Heart right ventricle (tissue), 16 donors: ENCODE results near the gene COG5. TPM values are rescaled to one million over a fixed set of nuclear protein-coding genes. Genes with fewer than 3 reads are reported as not detected.
"Not testable (repeated sequence)": the region's sequence is repeated elsewhere in the genome, so short reads cannot be mapped to it uniquely, and the experiment has no call there.

Source experiments
- ATAC-seq, 8 donors: fragments of 200-7000 bp; cut with Tn5 transposase; one replicate each; pipeline ENCODE4 v1.9.1; 2020; ENCODE audit warnings: mild to moderate bottlenecking in 8 of 8, moderate library complexity in 8 of 8, moderate number of reproducible peaks in 1 of 8
- DNase-seq, 2 donors: peaks; one replicate each; pipeline ENCODE4 v3.0.0-alpha.2; 2020
- H3K27ac ChIP-seq, 10 donors: fragments of 200-600 bp; sonication (generic) in 2 of 10; one replicate each; pipeline versions ENCODE4 v1.5.0 to v1.8.0; 2020 to 2022; ENCODE audit warnings: mild to moderate bottlenecking in 3 of 10
- H3K27me3 ChIP-seq, 7 donors: fragments of 200-600 bp; one replicate each; pipeline ENCODE4 v1.8.0; 2021 to 2022; ENCODE audit warnings: mild to moderate bottlenecking in 2 of 7
- H3K36me3 ChIP-seq, 9 donors: fragments of 200-600 bp; sonication (generic) in 1 of 9; one replicate each; pipeline versions ENCODE4 v1.5.0 to v1.8.0; 2020 to 2022; ENCODE audit warnings: mild to moderate bottlenecking in 2 of 9
- H3K4me1 ChIP-seq, 9 donors: fragments of 200-600 bp; sonication (generic) in 1 of 9; one replicate each; pipeline versions ENCODE4 v1.5.0 to v1.8.0; 2020 to 2022; ENCODE audit warnings: mild to moderate bottlenecking in 4 of 9
- H3K4me3 ChIP-seq, 10 donors: fragments of 200-600 bp; sonication (generic) in 2 of 10; one replicate each; pipeline versions ENCODE4 v1.5.0 to v1.8.0; 2020 to 2022; ENCODE audit warnings: mild to moderate bottlenecking in 7 of 10, moderate library complexity in 2 of 10
- H3K9me3 ChIP-seq, 11 donors: fragments of 200-600 bp in 10 of 11; sonication (generic) in 2 of 11; one replicate each; pipeline versions ENCODE4 v1.5.0 to v1.8.0; 2013 to 2022; ENCODE audit warnings: mild to moderate bottlenecking in 2 of 11, control low read depth in 1 of 11, moderate library complexity in 1 of 11
- WGBS, 2 donors: extraction: QIAGEN DNeasy Blood & Tissue Kit; methylation state at CpG; one replicate each; pipeline ENCODE4 v1.1.7; 2013; ENCODE audit warnings: inconsistent platforms in 1 of 2; 5-methylcytosine and 5-hydroxymethylcytosine counted together
- intact Hi-C, 10 donors: fragments of 100-400 bp; cut with DNase I; formaldehyde crosslinking; loops; one replicate each; pipeline versions ENCODE4 v1.11.1 to v1.14.2; 2022
- polyA plus RNA-seq, 2 donors: library from polyadenylated mRNA; stranded (reverse); fragments of 200-250 nt; gene quantifications; one replicate each; pipeline ENCODE4 v1.2.3, GENCODE V29; 2013
- total RNA-seq, 10 donors: library from RNA; stranded (reverse); fragmentation: NEBNext Ultra II Directional in 3 of 10; extraction: Animal tissue kit (Norgen Biotek cat#: 25700) in 3 of 10; gene quantifications; one replicate each; pipeline versions ENCODE4 v1.2.1 to v1.2.4, GENCODE V29; 2021 to 2023
- TF ChIP-seq, protein P1 (sequence below), 9 donors: fragments of 200-600 bp; sonication (generic) in 2 of 9; IDR thresholded peaks; one replicate each; pipeline versions ENCODE4 v1.5.0 to v1.8.0; 2021 to 2022; ENCODE audit warnings: antibody characterized with exemption in 9 of 9, mild to moderate bottlenecking in 5 of 9, moderate library complexity in 1 of 9
- donor health status: Arrhythmogenic right ventricular cardiomyopathy.
- donor health status: ischemic (EF 13 %, LVEDD 7.1; RV severe dilation, severe dysfunction).
- donor health status: healthy with polysubstance abuse.
- donor health status: DM: no; HTN: yes; CAD: no.
- donor health status: DM: no; HTN: no; CAD: no.
- donor health status: ischemic (EF 25% LVEDD 6.9; RV normal size, moderate dysfunction).
- donor health status: ischemic (EF 25% LVEDD 5.7; RV mildly dilated, moderate dysfunction).
- donor health status: healthy.
- donor health status: DM: yes; HTN: yes; CAD: no.
- donor health status: Ischemic cardiomyopathy.
- donor health status: ischemic (EF 35%, LVEDD 5.7; RV mildly dilated, moderate dysfunction).
- donor health status: nonischemic (EF 11% LVEDD 7.7; RV severe dilation, severe dysfunction).
- donor health status: DM: yes; HTN: yes; CAD: no.
- donor health status: PGD.
- donor health status: ischemic (EF 29% LVEDD 5.4; RV normal size, mild dysfunction).
- donor health status: nonischemic (EF 23%, LVEDD 6.1; RV moderate dilation, normal function).

Gene COG5
- total and polyA plus RNA-seq, 12 donors, result 8.4 to 65.8 (median 52.2) TPM

DNA sequence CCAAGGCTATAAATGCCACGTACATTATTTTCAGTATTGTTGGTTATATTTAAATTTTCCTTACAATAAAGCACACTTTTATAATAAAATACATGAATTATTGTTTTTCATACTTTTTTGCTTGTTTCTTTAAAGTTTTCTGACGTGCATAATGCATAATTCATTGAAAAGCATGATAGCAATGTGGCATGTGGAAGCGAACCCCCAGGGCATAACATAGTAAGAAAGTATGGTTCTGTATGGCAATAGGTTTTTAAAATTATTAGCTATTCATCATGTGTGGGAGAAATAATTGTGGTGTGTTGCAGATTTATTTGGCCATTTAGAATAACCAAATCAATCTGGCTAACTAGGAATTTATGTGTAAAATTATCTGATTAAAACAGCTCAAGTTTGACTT is 402.3 kb downstream of the COG5 start:
- 91% methylated on average over 3 of the region's 3 CpGs for WGBS, 2 donors
- TF ChIP-seq, protein P1, sequence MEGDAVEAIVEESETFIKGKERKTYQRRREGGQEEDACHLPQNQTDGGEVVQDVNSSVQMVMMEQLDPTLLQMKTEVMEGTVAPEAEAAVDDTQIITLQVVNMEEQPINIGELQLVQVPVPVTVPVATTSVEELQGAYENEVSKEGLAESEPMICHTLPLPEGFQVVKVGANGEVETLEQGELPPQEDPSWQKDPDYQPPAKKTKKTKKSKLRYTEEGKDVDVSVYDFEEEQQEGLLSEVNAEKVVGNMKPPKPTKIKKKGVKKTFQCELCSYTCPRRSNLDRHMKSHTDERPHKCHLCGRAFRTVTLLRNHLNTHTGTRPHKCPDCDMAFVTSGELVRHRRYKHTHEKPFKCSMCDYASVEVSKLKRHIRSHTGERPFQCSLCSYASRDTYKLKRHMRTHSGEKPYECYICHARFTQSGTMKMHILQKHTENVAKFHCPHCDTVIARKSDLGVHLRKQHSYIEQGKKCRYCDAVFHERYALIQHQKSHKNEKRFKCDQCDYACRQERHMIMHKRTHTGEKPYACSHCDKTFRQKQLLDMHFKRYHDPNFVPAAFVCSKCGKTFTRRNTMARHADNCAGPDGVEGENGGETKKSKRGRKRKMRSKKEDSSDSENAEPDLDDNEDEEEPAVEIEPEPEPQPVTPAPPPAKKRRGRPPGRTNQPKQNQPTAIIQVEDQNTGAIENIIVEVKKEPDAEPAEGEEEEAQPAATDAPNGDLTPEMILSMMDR (IDR thresholded peaks at IDR 0.05), result no peak
- Histone ChIP-seq H3K27ac (no peak overlapping the region), H3K4me1 (peaks cover 0 to under 1% (median 0%) of the 10 kb centered on the region in 9 donors), H3K36me3 (peaks cover 0 to 16% (median 0%) of the 10 kb centered on the region in 9 donors), H3K9me3 (no peaks in the 10 kb centered on the region), H3K27me3 (no peaks in the 10 kb centered on the region), H3K4me3 (no peak overlapping the region)
- DNase-seq, result no peak
- intact Hi-C loops, result no loop called here
- ATAC-seq, result no peak

GRCh38 chr7:107160389-107160788 is 403.3 kb downstream of the COG5 start:
- Histone ChIP-seq H3K4me1 (no peaks in the 10 kb centered on the region), H3K4me3 (no peak overlapping the region), H3K27ac (no peak overlapping the region), H3K9me3 (no peaks in the 10 kb centered on the region), H3K27me3 (no peaks in the 10 kb centered on the region), H3K36me3 (peaks cover 0 to 16% (median 0%) of the 10 kb centered on the region in 9 donors)
- ATAC-seq (no peak), DNase-seq (no peak)
- intact Hi-C loops, result no loop called here
- TF ChIP-seq, protein P1 (IDR thresholded peaks at IDR 0.05), result no peak
- WGBS, 2 donors, result 74 to 85% methylated on average over 2 of the region's 2 CpGs

GRCh38 chr7:107158028-107158427 is 405.7 kb downstream of the COG5 start:
- TF ChIP-seq, protein P1 (IDR thresholded peaks at IDR 0.05), result no peak
- Histone ChIP-seq H3K36me3 (peaks cover 0 to 16% (median 0%) of the 10 kb centered on the region in 9 donors), H3K9me3 (no peaks in the 10 kb centered on the region), H3K27ac (no peak overlapping the region), H3K27me3 (no peaks in the 10 kb centered on the region), H3K4me1 (no peaks in the 10 kb centered on the region), H3K4me3 (no peak overlapping the region)
- DNase-seq (no peak), ATAC-seq (no peak)
- intact Hi-C loops, result no loop called here
- 92 to 93% methylated on average over 2 of the region's 2 CpGs for WGBS, 2 donors

DNA sequence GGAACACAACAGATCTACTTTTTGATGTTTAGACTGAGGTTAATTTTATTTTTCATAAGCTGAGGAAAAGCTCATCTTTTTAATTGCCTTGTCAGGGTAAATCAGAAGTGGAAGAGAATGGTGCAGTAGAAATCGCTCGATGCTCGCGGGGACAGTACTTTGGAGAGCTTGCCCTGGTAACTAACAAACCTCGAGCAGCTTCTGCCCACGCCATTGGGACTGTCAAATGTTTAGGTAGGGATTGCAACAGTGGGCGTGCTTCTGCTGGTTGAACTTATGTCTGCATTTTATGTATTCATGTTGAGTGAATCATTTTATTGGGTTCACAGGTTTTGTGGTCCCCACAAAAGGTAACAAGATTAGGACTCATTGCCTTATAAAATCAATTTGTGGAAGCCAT is 406.6 kb downstream of the COG5 start:
- Histone ChIP-seq H3K4me1 (no peaks in the 10 kb centered on the region), H3K4me3 (no peak overlapping the region), H3K27ac (no peak overlapping the region), H3K27me3 (no peaks in the 10 kb centered on the region), H3K9me3 (no peaks in the 10 kb centered on the region), H3K36me3 (peaks cover 0 to 16% (median 0%) of the 10 kb centered on the region in 9 donors)
- no peak for DNase-seq
- ATAC-seq, result no peak
- 95 to 96% methylated on average over 7 of the region's 7 CpGs for WGBS, 2 donors
- intact Hi-C loops, result no loop called here
- TF ChIP-seq, protein P1 (IDR thresholded peaks at IDR 0.05), result no peak

GRCh38 chr7:107155726-107156125 is 408.0 kb downstream of the COG5 start:
- ATAC-seq, H3K9me3 ChIP-seq, H3K4me3 ChIP-seq, intact Hi-C loops, H3K4me1 ChIP-seq, H3K27ac ChIP-seq, H3K27me3 ChIP-seq, DNase-seq: not testable (repeated sequence)
- H3K36me3 ChIP-seq, result peaks cover 0 to 16% (median 0%) of the 10 kb centered on the region in 9 donors
- 96 to 97% methylated on average over 3 of the region's 3 CpGs for WGBS, 2 donors
